Measurements from ENCODE around the gene UBR7. TPM values are rescaled to one million over a fixed set of nuclear protein-coding genes. Genes with fewer than 3 reads are reported as not detected.
"Not testable (repeated sequence)": the region's sequence is repeated elsewhere in the genome, so short reads cannot be mapped to it uniquely, and the experiment has no call there.

Gene UBR7
- total RNA-seq, 1 donor from 2014 or later = 8.8 TPM

- ATAC-seq (no peak), DNase-seq (ENCODE audit: low spot score) (no peak)
Measured at GRCh38 chr14:93186956-93187355, 20.1 kb upstream of the UBR7 start.

- ATAC-seq = no peak
- no peak for DNase-seq (ENCODE audit: low spot score)
Measured at GRCh38 chr14:93195316-93195999, 11.6 kb upstream of the UBR7 start.

GRCh38 chr14:93199031-93199430 is 8.0 kb upstream of the UBR7 start:
- ATAC-seq (no peak), DNase-seq (ENCODE audit: low spot score) (no peak)

- ATAC-seq (peak; percentile 99), DNase-seq (ENCODE audit: low spot score) (peak; percentile 74)
Measured at GRCh38 chr14:93200553-93200952, 6.5 kb upstream of the UBR7 start.

- ATAC-seq = no peak
Measured at GRCh38 chr14:93201155-93201704, 5.8 kb upstream of the UBR7 start.

GRCh38 chr14:93207468-93208308 is 632 bp downstream of the UBR7 start:
- ATAC-seq = peak; percentile 65
- DNase-seq (ENCODE audit: low spot score) = no peak

More at GRCh38 chr14:93201155-93201704, 5.8 kb upstream of the UBR7 start:
- DNase-seq (ENCODE audit: low spot score) = no peak

- DNase-seq (ENCODE audit: low spot score) (no peak), ATAC-seq (no peak)
Measured at GRCh38 chr14:93212432-93212831, 5.4 kb downstream of the UBR7 start.

- ATAC-seq (no peak), DNase-seq (ENCODE audit: low spot score) (no peak)
Measured at GRCh38 chr14:93214598-93214997, 7.5 kb downstream of the UBR7 start.

- DNase-seq (ENCODE audit: low spot score) = no peak
- peak; percentile 94 for ATAC-seq
Measured at GRCh38 chr14:93219103-93219726, 12.2 kb downstream of the UBR7 start.

- DNase-seq (ENCODE audit: low spot score) (no peak), ATAC-seq (no peak)
Measured at GRCh38 chr14:93220509-93220908, 13.5 kb downstream of the UBR7 start.

- no peak for ATAC-seq
- no peak for DNase-seq (ENCODE audit: low spot score)
Measured at GRCh38 chr14:93223565-93223964, 16.5 kb downstream of the UBR7 start.

GRCh38 chr14:93228550-93228949 is 21.5 kb downstream of the UBR7 start:
- no peak for DNase-seq (ENCODE audit: low spot score)
- no peak for ATAC-seq

- ATAC-seq (peak; percentile 15), DNase-seq (ENCODE audit: low spot score) (no peak)
Measured at GRCh38 chr14:93230539-93230938, 23.5 kb downstream of the UBR7 start.

GRCh38 chr14:93231129-93231979 is 24.3 kb downstream of the UBR7 start:
- DNase-seq (ENCODE audit: low spot score) (no peak), ATAC-seq (peak; percentile 48)

GRCh38 chr14:93232159-93232558 is 25.1 kb downstream of the UBR7 start:
- DNase-seq (ENCODE audit: low spot score) = no peak
- ATAC-seq = no peak

GRCh38 chr14:93233078-93233477 is 26.0 kb downstream of the UBR7 start:
- not testable (repeated sequence) for DNase-seq (ENCODE audit: low spot score); ATAC-seq

- DNase-seq (ENCODE audit: low spot score) (no peak), ATAC-seq (no peak)
Measured at GRCh38 chr14:93234798-93235197, 27.7 kb downstream of the UBR7 start.

- no peak for ATAC-seq
- DNase-seq (ENCODE audit: low spot score) = no peak
Measured at GRCh38 chr14:93239869-93240677, 33.0 kb downstream of the UBR7 start.

- no peak for ATAC-seq
- DNase-seq (ENCODE audit: low spot score) = no peak
Measured at GRCh38 chr14:93240678-93241000, 33.6 kb downstream of the UBR7 start.

Measured in left lobe of liver (tissue), 2 donors.